ENCODE measurements around the gene LILRB5.
A peak's percentile ranks its signal among the peaks of the same experiment; 100 is the strongest.
"Not testable (repeated sequence)": the region's sequence is repeated elsewhere in the genome, so short reads cannot be mapped to it uniquely, and the experiment has no call there.

The LILRB5 gene

DNA sequence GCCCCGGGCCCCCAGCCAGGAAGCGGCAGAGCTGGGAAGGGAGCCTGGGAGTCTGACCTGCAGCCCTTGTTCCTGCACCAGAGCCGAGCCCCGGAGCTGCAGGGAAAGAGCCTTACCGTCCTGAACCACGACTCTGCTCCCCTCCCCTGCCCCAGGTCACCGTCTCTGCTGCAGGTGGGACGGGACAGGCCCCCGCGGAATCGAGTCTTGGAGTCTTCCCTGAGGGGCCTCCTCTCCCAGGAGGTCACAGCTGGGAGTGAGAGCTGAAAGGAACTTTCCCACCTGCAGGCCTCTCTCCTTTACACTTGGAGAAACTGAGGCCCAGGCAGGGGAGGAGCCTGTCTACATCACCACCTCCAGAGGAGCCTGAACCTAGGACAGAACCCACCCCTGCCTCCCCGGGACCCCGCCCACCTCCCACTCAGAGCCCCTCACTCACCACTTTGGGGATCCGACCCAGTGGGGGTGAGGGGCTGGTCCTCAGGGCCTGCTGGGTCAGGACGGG, 20.1 kb upstream of the LILRB5 start:
- not testable (repeated sequence) for DNase-seq (ENCODE audit: low read depth in 2 of 2)

- no peak for DNase-seq (ENCODE audit: low read depth in 2 of 2)
Observed at GRCh38 chr19:54275951-54276350, 18.9 kb upstream of the LILRB5 start.

- DNase-seq (ENCODE audit: low read depth in 2 of 2): not testable (repeated sequence)
Observed at GRCh38 chr19:54274516-54274915, 17.4 kb upstream of the LILRB5 start.

GRCh38 chr19:54273821-54274220, 16.7 kb upstream of the LILRB5 start:
- DNase-seq (ENCODE audit: low read depth in 2 of 2): no peak

DNA sequence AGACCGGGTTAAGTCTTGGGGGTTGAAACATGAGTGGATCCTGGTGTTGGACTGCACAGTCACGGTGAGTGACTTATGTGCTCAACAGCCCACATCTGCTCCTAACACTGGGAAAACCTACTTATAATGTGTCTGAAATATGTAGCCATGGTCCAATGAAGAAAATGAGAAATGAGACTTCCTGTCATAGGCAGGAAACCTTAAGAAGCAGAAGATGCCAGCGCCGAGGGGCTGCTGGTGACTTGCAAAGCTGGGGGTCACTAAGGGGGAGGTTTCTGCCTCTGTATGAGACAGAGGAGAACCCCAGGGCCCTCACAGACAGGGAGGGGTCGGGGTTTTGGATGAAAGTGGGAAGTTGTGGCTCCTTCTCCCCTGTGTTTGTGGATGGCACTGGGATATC, 15.1 kb upstream of the LILRB5 start:
- DNase-seq (ENCODE audit: low read depth in 2 of 2): not testable (repeated sequence)

DNA sequence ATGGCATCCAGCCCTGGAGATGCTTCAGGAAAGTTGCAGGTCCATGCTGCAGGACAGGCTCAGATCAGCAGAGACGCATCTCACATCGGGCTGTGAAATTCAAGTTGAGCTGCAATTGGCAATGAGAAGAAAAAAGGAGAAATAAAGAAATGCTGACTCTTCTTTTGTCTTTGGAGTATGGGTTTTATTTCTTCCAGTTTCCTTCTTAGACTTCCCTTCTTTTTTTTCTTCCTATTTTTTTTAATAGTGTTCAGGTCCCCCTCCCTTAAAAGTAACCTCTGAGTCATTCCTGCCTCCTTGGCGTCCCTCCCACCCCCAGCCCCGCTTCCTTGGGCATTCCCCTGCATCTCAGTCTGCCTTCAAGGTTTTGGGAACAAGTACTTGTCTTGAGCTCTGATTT, 14.5 kb upstream of the LILRB5 start:
- DNase-seq (ENCODE audit: low read depth in 2 of 2): not testable (repeated sequence)

- DNase-seq (ENCODE audit: low read depth in 2 of 2): no peak
Observed at GRCh38 chr19:54271106-54271505, 14.0 kb upstream of the LILRB5 start.

DNA sequence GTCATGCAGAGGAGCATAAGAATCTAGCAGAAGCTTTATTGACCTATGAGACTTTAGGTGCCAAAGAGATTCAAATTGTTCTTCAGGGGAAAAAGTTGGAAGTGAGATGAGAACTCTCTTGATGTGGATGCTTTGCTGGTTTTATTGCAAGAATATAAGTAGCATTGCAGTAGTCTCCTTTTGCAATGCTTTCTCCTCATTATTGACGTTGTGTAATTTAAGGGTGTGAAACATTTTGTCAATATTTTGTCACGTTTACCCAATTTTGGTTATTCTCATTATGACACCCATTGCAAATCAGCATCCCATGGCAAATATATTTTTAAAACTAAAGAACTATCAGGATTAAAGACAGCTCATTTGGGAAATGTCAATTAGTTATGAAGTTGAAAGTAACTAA, 11.9 kb upstream of the LILRB5 start:
- DNase-seq (ENCODE audit: low read depth in 2 of 2): no peak

DNA sequence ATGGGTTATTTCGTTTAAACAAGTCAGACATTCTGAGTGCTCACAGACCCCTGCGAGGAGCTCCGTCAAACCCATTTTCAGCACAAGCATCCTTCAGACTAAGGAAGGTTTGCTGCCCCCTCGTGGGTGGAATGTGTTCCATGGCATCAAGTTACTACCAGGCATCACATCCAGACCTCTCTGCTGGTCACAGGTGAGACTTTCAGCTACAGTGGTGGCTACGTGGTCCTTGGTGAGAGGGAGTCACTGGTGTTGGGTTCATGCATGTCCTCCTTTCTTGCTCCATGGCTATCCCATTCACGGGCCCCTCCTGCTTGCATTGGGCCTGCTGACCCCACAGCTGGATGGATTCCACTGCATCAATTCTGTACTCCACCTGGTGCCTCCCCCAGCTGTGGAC, 9.1 kb upstream of the LILRB5 start:
- peak; percentile 64 to 73 for DNase-seq (ENCODE audit: low read depth in 2 of 2)

- DNase-seq (ENCODE audit: low read depth in 2 of 2): no peak
Observed at GRCh38 chr19:54262470-54262869, 5.4 kb upstream of the LILRB5 start.

DNA sequence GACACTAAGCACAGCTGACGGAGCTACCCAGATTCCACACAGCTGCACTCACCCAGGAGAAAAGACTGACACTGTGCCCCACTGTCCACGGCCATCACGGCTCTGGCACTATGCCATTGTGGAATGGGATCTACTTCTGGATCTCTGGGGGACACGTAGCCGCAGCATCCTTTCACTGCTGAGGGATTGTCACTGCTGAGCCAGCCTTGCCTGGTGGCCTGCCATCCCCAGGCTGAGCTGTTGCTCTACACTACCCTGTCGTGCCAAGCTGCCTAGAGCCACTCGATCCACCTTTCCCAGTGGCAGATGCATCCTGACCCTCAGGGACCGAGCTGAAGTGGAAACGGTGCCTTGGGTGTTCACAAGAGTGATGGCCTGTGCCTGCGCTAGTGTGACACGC, 5.0 kb upstream of the LILRB5 start:
- no peak for DNase-seq (ENCODE audit: low read depth in 2 of 2)

- no peak for DNase-seq (ENCODE audit: low read depth in 2 of 2)
Observed at GRCh38 chr19:54256250-54257115, 590 bp downstream of the LILRB5 start.

GRCh38 chr19:54255105-54255775, 1.8 kb downstream of the LILRB5 start:
- DNase-seq (ENCODE audit: low read depth in 2 of 2): no peak

- DNase-seq (ENCODE audit: low read depth in 2 of 2): no peak
Observed at GRCh38 chr19:54254195-54254906, 2.7 kb downstream of the LILRB5 start.

DNA sequence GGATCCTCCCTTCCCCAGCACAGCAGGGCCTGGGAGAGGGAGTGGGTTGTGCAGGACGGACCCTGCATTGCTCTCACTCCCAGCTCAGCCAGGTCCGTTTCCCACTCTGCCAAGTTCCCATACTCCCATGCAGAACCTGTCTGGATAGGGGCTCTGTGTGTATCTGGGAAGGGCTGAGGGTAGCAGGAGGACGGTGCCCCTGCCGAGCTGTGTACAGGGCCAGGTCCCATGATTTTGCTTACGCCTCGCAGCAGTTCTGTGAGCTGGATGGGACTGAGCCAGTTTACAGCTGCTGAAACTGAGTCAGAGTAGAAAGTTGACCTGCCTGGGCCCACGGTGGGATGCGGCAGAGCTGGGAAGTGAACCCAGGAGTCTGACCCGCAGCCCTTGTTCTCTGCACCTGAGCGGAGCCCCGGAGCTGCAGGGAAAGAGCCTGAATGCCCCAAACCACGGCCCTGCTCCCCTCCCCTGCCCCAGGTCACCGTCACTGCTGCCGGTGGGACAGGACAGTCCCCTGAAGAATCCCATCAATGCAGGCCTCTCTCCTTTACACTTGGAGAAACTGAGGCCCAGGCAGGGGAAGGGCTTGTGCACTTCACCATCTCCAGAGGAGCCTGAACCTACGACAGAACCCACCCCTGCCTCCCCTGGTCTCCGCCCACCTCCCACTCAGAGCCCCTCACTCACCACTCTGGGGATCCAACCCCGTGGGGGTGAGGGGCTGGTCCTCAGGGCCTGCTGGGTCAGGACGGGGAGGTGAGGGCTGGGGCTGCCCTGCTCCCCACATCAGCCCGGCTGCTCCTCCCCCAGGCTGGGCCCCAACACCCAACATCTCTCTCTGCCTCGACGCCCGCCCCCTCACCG, 3.5 kb downstream of the LILRB5 start:
- no peak for DNase-seq (ENCODE audit: low read depth in 2 of 2)

GRCh38 chr19:54252845-54253244, 4.2 kb downstream of the LILRB5 start:
- no peak for DNase-seq (ENCODE audit: low read depth in 2 of 2)

DNA sequence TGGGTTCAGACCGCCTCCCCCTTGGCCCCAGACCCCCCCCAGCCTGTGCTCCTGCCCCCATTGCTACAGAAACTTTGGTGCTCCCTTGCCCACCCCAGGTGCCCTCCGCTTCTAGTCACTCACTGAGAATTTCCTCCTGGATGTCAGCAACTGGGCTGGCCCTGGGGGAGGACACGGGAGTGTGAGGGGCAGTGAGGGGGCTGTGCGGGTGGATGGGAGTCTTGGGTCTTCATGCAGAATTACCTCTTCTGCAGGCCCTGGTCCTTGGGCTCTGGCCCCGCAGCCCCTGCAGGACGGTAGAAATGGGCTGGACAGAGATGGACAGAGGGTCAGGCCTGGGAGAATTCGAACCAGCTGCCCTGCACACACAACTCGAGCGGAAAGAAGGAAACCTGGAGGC, 4.8 kb downstream of the LILRB5 start:
- no peak for DNase-seq (ENCODE audit: low read depth in 2 of 2)

DNA sequence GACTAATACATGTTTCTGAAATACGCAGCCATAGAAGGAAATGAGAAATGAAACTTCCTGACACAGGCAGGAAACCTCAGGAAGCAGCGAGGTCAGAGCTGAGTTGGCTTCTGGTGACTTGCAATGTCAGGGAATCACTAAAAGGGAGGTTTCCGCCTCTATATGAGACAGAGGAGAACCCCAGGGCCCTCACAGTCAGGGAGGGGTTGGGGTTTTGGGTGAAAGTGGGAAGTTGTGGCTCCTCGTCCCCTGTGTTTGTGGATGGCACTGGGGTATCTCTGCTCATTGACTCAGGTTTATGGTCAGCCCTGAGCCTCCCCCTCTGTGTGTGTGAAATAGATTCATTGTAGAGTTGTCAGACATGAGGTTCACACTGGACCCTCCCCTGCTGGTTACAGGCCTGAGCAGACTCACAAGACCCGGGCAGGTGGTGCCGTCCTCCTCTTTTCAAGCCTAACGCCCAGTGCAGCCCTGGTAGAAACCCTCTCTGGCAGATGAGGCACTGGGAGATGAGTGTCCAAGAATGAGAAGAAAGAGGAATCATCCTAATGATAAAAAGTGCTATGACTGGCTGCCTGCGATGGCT, 9.0 kb downstream of the LILRB5 start:
- peak; percentile 12 to 14 for DNase-seq (ENCODE audit: low read depth in 2 of 2)

- DNase-seq (ENCODE audit: low read depth in 2 of 2): no peak
Observed at GRCh38 chr19:54247106-54247930, 9.8 kb downstream of the LILRB5 start.

DNA sequence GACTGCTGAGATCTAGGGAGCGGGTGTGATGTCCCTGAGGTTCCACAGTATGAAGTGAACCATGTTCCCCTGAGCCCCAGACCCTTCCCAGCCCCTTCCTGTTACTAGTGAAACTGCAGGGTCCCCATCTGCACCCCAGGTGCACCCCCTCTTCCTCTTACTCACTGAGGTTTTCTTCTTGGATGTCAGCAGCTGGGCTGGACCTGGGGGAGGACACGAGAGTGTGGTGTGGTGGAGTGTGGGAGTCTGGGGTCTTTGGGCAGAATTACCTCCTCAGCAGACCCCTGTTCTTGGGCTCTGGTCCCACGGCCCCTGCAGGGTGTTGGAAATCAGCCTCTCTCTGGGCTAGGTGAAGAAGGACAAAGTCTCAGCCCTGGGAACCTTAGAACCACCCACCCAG, 11.1 kb downstream of the LILRB5 start:
- no peak for DNase-seq (ENCODE audit: low read depth in 2 of 2)

All from activated CD4-positive, alpha-beta T cell treated with anti-CD3 and anti-CD28 coated beads for 24 hours (primary cell).